Measurements from ENCODE around the gene ZNF700.

DNA sequence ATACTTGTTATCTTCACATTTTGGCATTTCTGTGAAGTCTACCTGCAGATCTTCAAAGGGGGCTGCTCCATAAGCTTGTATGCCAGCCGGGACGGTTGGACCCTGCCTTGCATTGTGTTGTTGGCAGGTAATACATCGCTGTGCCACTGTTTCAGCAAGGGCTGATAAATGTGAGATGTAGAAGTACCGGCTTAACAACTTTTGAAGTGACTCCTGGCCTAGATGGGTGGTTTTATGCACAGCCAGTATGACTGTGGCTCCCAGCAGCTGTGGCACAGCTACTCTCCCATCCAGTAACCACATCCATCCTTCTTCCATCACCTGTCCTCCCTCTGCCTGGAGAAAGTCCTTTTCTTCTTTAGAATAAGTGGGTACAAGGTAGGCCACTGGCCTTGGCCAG lies 19.7 kb downstream of the ZNF700 start:
- no peak for TF ChIP-seq CTCF (IDR thresholded peaks at IDR 0.05; ENCODE audit: insufficient read depth, low read length, poor library complexity, severe bottlenecking)
- no peak for TF ChIP-seq EZH2phosphoT487 (conservative IDR thresholded peaks at IDR 0.05; ENCODE audit: low read length)
